Dendritic cell treated with granulocyte-macrophage colony-stimulating factor and Interleukin-4, amounts not matched to agents 40 ng/mL and 50 ng/mL, for 4 days (primary cell): ENCODE measurements around the gene ATG16L1.

Experiments used
- H3K27ac Mint-ChIP-seq: one replicate; pipeline ENCODE4 v1.8.0; 2022; ENCODE audit warnings: mild to moderate bottlenecking, mixed read lengths
- H3K27me3 Mint-ChIP-seq: one replicate; pipeline ENCODE4 v1.8.0; 2022; ENCODE audit warnings: mild to moderate bottlenecking, mixed read lengths
- H3K36me3 Mint-ChIP-seq: one replicate; pipeline ENCODE4 v1.8.0; 2022; ENCODE audit warnings: low read depth, mixed read lengths
- H3K4me1 Mint-ChIP-seq: one replicate; pipeline ENCODE4 v1.8.0; 2022; ENCODE audit warnings: low read depth, mixed read lengths
- H3K4me3 Mint-ChIP-seq: one replicate; pipeline ENCODE4 v1.8.0; 2022; ENCODE audit warnings: mild to moderate bottlenecking, moderate library complexity, mixed read lengths
- H3K9me3 Mint-ChIP-seq: one replicate; pipeline ENCODE4 v1.8.0; 2022; ENCODE audit warnings: mixed read lengths
- intact Hi-C: fragments of 100-400 bp; cut with micrococcal nuclease; formaldehyde crosslinking; loops from one replicate; pipeline ENCODE4 v1.15.0; 2022

ATG16L1 gene

GRCh38 chr2:233301248-233301647 lies 49.8 kb downstream of the ATG16L1 start:
- Mint-ChIP-seq H3K27ac (no peak overlapping the region), H3K4me1 (no peaks in the 10 kb centered on the region), H3K36me3 (peaks cover 3% of the 10 kb centered on the region), H3K9me3 (no peaks in the 10 kb centered on the region), H3K4me3 (no peak overlapping the region), H3K27me3 (no peaks in the 10 kb centered on the region)
- intact Hi-C loops: no loop called here

- no peaks in the 10 kb centered on the region for H3K36me3 Mint-ChIP-seq
- intact Hi-C loops: no loop called here
- H3K4me3 Mint-ChIP-seq: no peak overlapping the region
- no peaks in the 10 kb centered on the region for H3K27me3 Mint-ChIP-seq
- no peaks in the 10 kb centered on the region for H3K9me3 Mint-ChIP-seq
- no peaks in the 10 kb centered on the region for H3K4me1 Mint-ChIP-seq
- no peak overlapping the region for H3K27ac Mint-ChIP-seq
Measured at GRCh38 chr2:233301811-233302210, 50.3 kb downstream of the ATG16L1 start.

DNA sequence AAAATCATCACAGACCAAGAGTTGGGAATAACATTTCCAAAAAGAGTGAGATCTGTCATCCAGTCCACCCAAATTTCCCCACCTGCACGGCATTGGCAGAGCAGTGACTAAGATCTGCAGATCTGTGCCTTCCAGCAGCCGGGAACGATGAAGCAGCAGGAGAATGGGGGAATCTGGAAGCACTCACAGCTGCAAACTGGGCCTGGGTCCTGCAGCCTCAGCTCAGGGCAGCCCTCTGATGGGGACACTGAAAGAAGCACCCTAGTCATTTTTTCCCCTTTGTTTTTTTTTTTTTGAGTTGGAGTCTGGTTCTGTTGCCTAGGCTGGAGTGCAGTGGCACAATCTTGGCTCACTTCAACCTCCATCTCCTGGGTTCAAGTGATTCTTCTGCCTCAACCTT lies 51.8 kb downstream of the ATG16L1 start:
- Mint-ChIP-seq H3K4me1 (no peaks in the 10 kb centered on the region), H3K27ac (no peak overlapping the region), H3K36me3 (no peaks in the 10 kb centered on the region), H3K9me3 (no peaks in the 10 kb centered on the region), H3K4me3 (no peak overlapping the region), H3K27me3 (no peaks in the 10 kb centered on the region)
- intact Hi-C loops: no loop called here

GRCh38 chr2:233307565-233307964 lies 56.1 kb downstream of the ATG16L1 start, which contains the start of gene SAG:
Gene SAG (plus strand): TSS chr2:233307816. CDS start chr2:233309190, 1,374 bp downstream.
- no peaks in the 10 kb centered on the region for H3K4me1 Mint-ChIP-seq
- no peaks in the 10 kb centered on the region for H3K9me3 Mint-ChIP-seq
- H3K27ac Mint-ChIP-seq: no peak within 1 kb of the TSS
- H3K27me3 Mint-ChIP-seq: no peaks in the 10 kb centered on the region
- intact Hi-C loops: no loop called here
- H3K4me3 Mint-ChIP-seq: no peak within 1 kb of the TSS
- no peaks in the 10 kb centered on the region for H3K36me3 Mint-ChIP-seq

DNA sequence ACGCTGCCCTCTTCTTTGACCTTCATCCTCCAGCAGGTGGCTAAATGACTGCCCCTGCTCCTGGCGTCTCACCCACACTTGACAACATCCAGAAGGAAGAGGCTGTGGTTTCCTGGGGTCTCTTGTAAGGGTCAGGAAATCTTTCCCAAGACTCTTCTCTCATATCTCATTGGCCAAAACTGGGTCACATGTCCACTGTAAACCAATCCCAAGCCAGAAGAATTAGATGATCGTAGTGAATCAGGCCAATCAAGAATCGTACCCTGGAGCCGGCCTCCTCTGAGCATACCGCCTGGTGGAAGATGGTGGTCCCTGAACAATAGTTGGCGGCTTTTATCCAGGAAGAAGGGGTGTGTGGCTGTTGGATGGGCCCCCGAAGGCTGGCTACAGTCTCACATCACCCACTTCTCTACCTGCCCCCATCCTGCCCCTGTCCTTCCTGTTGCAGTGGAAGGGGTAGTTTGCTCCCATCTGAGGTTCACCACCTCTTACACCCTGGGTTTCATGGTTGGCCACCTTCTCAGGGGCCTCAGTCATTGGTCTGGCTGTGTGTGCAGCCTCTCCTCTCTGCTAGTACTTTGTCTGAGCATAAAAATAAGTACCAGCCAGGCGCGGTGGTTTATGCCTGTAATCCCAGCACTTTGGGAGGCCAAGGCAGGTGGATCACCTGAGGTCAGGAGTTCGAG lies 59.9 kb downstream of the ATG16L1 start:
- Mint-ChIP-seq H3K4me3 (no peak overlapping the region), H3K27ac (no peak overlapping the region), H3K9me3 (no peaks in the 10 kb centered on the region), H3K36me3 (no peaks in the 10 kb centered on the region), H3K27me3 (peaks cover 3% of the 10 kb centered on the region), H3K4me1 (no peaks in the 10 kb centered on the region)
- intact Hi-C loops: no loop called here

DNA sequence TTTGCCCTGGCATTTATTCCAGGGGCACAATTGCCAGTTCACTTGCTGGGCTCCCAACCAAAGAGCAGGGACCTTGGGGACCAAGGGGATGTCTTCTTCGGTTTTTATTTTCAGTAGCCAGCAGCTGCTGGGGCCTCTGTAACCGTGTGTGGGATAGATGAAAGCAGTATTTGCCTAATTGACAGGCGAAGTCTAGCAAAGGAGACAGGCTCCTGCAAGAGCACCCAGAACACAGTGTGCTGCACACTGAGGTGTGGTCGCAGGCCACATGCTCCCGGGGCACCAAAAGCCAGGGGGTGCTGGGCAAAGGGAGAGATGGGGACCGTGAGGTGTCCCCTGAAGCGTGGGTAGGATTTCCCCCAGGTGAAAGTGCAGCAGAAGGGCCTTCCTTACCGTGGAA lies 61.4 kb downstream of the ATG16L1 start:
- Mint-ChIP-seq H3K36me3 (no peaks in the 10 kb centered on the region), H3K9me3 (no peaks in the 10 kb centered on the region), H3K27me3 (peaks cover 3% of the 10 kb centered on the region), H3K27ac (no peak overlapping the region), H3K4me1 (no peaks in the 10 kb centered on the region), H3K4me3 (no peak overlapping the region)
- intact Hi-C loops: no loop called here

DNA sequence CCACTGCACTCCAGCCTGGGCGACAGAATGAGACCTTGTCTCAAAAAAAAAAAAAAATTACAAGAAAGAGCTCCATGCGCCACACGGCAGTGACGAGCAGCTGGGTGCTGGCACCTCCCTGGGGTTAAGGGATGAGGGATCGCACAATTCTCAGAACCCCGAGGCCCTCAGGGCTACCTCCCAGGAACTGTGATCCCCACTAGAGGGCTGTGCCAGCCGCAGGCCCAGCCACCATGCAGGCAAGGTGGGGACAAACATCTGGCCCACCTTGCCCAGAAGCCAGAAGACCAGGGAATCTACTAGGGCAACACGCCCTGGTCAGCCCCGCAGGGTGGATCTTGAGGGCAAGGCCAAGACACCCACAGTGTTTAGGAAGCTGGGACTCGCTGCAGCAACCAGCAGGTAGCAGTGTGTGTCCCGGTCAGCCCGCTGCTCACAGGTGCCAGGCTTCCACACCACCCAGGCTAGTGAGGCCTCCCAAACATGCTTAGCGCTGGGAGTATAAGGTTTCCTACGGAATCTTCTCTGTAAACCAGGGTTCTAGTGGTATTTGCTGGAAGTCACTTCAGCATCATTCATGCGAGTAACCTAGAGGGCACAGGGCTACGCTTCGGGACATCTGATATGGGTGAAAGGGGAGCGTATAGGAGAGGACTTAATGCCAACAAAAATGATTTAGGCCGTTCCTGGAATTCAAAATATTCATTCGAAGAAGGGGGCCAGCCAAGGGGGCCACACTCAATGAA lies 62.9 kb downstream of the ATG16L1 start:
- Mint-ChIP-seq H3K27me3 (peaks cover 3% of the 10 kb centered on the region), H3K4me3 (no peak overlapping the region), H3K9me3 (no peaks in the 10 kb centered on the region), H3K4me1 (no peaks in the 10 kb centered on the region), H3K36me3 (no peaks in the 10 kb centered on the region), H3K27ac (no peak overlapping the region)
- intact Hi-C loops: no loop called here

- Mint-ChIP-seq H3K27me3 (peaks cover 3% of the 10 kb centered on the region), H3K27ac (no peak overlapping the region), H3K4me1 (no peaks in the 10 kb centered on the region), H3K4me3 (no peak overlapping the region), H3K9me3 (no peaks in the 10 kb centered on the region), H3K36me3 (no peaks in the 10 kb centered on the region)
- intact Hi-C loops: no loop called here
Measured at GRCh38 chr2:233317196-233317943, 65.9 kb downstream of the ATG16L1 start.

- no peak overlapping the region for H3K4me3 Mint-ChIP-seq
- H3K4me1 Mint-ChIP-seq: peaks cover 2% of the 10 kb centered on the region
- no peaks in the 10 kb centered on the region for H3K9me3 Mint-ChIP-seq
- intact Hi-C loops: no loop called here
- H3K27ac Mint-ChIP-seq: no peak overlapping the region
- no peaks in the 10 kb centered on the region for H3K36me3 Mint-ChIP-seq
- H3K27me3 Mint-ChIP-seq: no peaks in the 10 kb centered on the region
Measured at GRCh38 chr2:233319256-233319655, 67.8 kb downstream of the ATG16L1 start.

DNA sequence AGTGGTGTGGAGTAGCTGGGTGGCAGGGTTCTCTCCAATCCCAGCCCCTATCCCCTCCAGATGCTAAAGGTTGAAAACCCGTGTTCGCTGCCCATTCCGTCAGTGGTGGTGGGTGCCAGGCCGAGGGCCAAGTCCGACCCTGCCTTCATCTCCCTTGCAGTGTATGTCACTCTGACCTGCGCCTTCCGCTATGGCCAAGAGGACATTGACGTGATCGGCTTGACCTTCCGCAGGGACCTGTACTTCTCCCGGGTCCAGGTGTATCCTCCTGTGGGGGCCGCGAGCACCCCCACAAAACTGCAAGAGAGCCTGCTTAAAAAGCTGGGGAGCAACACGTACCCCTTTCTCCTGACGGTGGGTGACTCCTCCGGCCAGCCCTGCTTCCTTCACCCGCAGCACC lies 69.0 kb downstream of the ATG16L1 start:
- no peaks in the 10 kb centered on the region for H3K36me3 Mint-ChIP-seq
- no peaks in the 10 kb centered on the region for H3K27me3 Mint-ChIP-seq
- no peak overlapping the region for H3K4me3 Mint-ChIP-seq
- no peaks in the 10 kb centered on the region for H3K9me3 Mint-ChIP-seq
- peaks cover 5% of the 10 kb centered on the region for H3K4me1 Mint-ChIP-seq
- intact Hi-C loops: no loop called here
- H3K27ac Mint-ChIP-seq: no peak overlapping the region

DNA sequence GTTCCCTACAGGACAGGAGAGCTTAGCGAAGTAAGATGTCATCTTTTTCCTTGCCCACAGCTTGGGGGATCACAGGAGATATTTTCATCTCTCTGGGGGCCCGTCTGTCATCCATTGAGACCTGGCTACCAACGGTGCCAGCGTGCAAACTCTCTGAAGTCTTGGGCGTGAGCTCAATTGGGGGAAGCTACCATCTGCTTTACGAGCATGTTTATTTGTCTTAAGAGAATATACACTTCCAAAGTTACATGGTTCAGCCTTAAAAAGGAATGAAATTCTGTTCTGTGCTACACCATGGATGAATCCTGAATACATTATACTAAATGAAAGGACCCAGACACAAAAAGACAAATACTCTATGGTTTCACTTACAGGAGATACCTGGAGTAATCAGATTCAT lies 69.7 kb downstream of the ATG16L1 start:
- Mint-ChIP-seq H3K36me3 (no peaks in the 10 kb centered on the region), H3K27ac (no peak overlapping the region), H3K4me1 (peaks cover 5% of the 10 kb centered on the region), H3K4me3 (no peak overlapping the region), H3K9me3 (no peaks in the 10 kb centered on the region), H3K27me3 (no peaks in the 10 kb centered on the region)
- intact Hi-C loops: no loop called here

- Mint-ChIP-seq H3K4me1 (peaks cover 5% of the 10 kb centered on the region), H3K27me3 (no peaks in the 10 kb centered on the region), H3K27ac (no peak overlapping the region), H3K9me3 (no peaks in the 10 kb centered on the region), H3K4me3 (no peak overlapping the region), H3K36me3 (no peaks in the 10 kb centered on the region)
- intact Hi-C loops: no loop called here
Measured at GRCh38 chr2:233323851-233324250, 72.4 kb downstream of the ATG16L1 start.

- Mint-ChIP-seq H3K4me1 (peaks cover 18% of the 10 kb centered on the region), H3K27ac (no peak overlapping the region)
Measured at GRCh38 chr2:233325256-233325655, 73.8 kb downstream of the ATG16L1 start.

DNA sequence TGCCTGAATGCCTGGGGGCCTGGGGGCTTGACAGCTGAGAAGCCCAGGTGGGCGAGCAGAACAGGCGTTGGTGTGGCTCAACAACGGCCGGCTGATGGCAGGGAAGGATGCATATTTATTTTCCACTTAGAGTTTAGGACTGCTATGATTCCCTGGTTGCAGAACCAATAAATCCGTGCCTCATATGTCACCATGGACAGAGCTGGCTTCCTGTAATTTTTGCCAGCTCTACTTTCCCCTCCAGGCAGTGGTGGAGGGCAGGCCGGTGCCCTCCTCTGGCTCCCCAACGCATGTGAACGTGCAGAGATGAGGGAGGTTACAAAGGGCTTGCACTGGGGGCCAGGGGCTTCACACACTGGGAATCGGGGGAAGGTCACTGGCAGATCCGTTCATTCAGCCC lies 74.3 kb downstream of the ATG16L1 start:
- Mint-ChIP-seq H3K36me3 (no peaks in the 10 kb centered on the region), H3K4me3 (no peak overlapping the region), H3K4me1 (peaks cover 22% of the 10 kb centered on the region), H3K9me3 (no peaks in the 10 kb centered on the region), H3K27me3 (no peaks in the 10 kb centered on the region), H3K27ac (no peak overlapping the region)
- intact Hi-C loops: no loop called here

More at GRCh38 chr2:233325256-233325655, 73.8 kb downstream of the ATG16L1 start:
- Mint-ChIP-seq H3K9me3 (no peaks in the 10 kb centered on the region), H3K27me3 (no peaks in the 10 kb centered on the region), H3K4me3 (no peak overlapping the region), H3K36me3 (no peaks in the 10 kb centered on the region)
- intact Hi-C loops: no loop called here
